ENCODE results near the gene RRAS. TPM values are rescaled to one million over a fixed set of nuclear protein-coding genes. Genes with fewer than 3 reads are reported as not detected.
A peak's percentile ranks its signal among the peaks of the same experiment; 100 is the strongest.
"Not testable (repeated sequence)": the region's sequence is repeated elsewhere in the genome, so short reads cannot be mapped to it uniquely, and the experiment has no call there.

The RRAS gene
- total RNA-seq, 4 donors from 2014 or later, result 14.0 to 20.2 (median 18.8) TPM

DNA sequence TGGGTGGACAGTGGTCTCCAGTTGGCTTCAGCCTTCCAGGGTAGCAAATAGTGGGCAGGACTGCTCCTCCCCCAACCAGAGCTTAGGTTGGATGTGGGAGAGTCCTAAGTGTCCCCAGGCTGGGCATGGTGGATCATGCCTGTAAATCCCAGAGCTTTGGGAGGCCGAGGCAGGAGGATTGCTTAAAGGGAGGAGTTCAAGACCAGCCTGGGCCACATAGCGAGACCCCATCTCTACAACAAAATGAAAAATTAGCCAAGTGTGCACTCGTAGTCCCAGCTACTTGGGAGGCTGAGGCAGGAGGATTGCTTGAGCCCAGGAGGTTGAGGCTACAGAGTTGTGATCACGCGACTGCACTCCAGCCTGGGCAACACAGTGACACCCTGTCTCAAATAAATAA, 7.4 kb downstream of the RRAS start:
- WGBS, 2 donors, result 87 to 88% methylated on average over 5 of the region's 5 CpGs
- no peak overlapping the region for H3K4me3 ChIP-seq (ENCODE audit: low read depth, poor library complexity, severe bottlenecking)
- intact Hi-C loops (cut with DNase I; ENCODE audit: low total_unique reads), result no loop called here
- TF ChIP-seq POLR2A (IDR thresholded peaks at IDR 0.05), result no peak
- TF ChIP-seq, protein P1, sequence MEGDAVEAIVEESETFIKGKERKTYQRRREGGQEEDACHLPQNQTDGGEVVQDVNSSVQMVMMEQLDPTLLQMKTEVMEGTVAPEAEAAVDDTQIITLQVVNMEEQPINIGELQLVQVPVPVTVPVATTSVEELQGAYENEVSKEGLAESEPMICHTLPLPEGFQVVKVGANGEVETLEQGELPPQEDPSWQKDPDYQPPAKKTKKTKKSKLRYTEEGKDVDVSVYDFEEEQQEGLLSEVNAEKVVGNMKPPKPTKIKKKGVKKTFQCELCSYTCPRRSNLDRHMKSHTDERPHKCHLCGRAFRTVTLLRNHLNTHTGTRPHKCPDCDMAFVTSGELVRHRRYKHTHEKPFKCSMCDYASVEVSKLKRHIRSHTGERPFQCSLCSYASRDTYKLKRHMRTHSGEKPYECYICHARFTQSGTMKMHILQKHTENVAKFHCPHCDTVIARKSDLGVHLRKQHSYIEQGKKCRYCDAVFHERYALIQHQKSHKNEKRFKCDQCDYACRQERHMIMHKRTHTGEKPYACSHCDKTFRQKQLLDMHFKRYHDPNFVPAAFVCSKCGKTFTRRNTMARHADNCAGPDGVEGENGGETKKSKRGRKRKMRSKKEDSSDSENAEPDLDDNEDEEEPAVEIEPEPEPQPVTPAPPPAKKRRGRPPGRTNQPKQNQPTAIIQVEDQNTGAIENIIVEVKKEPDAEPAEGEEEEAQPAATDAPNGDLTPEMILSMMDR (IDR thresholded peaks at IDR 0.05), result no peak
- DNase-seq (ENCODE audit: low spot score in 2 of 2), result no peak

DNA sequence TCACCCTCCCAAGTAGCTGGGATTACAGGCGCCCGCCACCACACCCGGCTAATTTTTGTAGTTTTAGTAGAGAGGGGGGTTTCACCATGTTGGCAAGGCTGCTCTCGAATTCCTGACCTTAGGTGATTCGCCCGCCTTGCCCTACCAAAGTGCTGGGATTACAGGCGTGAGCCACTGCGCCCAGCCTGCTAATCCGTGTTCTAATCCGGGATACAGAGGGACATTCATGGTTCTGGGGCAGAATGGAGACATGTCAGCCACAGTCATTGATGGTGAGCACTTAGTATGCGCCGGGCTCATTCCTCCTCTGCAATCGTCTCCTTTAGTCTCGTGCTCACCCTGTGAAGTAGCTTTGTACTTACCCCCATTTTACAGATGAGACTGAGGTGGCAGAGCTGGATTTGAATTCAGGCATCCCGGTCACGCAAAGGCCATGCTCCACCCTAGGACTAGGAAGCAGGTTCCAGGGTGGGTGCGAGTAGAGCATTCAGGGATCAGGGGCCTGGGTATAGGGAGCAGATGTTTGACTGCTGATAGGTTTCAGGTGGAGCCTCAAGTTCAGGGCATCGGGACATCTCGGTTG, 8.2 kb downstream of the RRAS start:
- DNase-seq (ENCODE audit: low spot score in 2 of 2), result no peak
- 77 to 78% methylated on average over 19 of the region's 19 CpGs for WGBS, 2 donors
- no peak overlapping the region for H3K4me3 ChIP-seq (ENCODE audit: low read depth, poor library complexity, severe bottlenecking)
- TF ChIP-seq, protein P1 (IDR thresholded peaks at IDR 0.05), result no peak
- no peak for TF ChIP-seq POLR2A (IDR thresholded peaks at IDR 0.05)
- intact Hi-C loops (cut with DNase I; ENCODE audit: low total_unique reads), result no loop called here

DNA sequence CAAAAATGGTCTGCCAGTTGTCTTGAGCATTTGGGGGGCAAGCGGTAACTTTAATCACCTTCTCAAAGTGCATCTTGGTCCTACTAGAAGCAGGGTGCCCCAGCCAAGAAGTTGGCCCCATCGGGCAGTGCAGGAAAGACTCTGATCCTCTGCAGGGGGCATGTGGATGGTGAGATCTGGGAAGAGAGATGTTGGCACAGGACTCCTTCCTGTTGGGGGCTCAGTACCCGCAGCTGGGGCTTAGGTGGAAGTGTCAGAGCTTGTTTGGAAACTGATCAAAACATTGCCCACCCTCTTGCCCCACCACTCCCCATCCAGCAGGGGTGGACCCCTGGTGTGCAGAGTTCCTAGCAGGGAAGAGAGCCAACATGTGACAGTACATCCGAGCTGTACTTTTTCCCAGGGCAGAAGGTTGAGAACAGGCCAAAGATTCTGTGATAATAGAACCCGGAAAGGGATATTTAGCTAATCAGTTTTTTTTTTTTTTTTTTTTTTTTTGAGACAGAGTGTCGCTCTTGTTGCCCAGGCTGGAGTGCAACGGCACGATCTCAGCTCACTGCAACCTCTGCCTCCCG, 8.8 kb downstream of the RRAS start:
- intact Hi-C loops (cut with DNase I; ENCODE audit: low total_unique reads), result no loop called here
- no peak overlapping the region for H3K4me3 ChIP-seq (ENCODE audit: low read depth, poor library complexity, severe bottlenecking)
- TF ChIP-seq POLR2A (IDR thresholded peaks at IDR 0.05), result no peak
- DNase-seq (ENCODE audit: low spot score in 2 of 2), result peak in 1 of 2 donors; percentile 82
- WGBS, 2 donors, result 10 to 12% methylated on average over 9 of the region's 9 CpGs

DNA sequence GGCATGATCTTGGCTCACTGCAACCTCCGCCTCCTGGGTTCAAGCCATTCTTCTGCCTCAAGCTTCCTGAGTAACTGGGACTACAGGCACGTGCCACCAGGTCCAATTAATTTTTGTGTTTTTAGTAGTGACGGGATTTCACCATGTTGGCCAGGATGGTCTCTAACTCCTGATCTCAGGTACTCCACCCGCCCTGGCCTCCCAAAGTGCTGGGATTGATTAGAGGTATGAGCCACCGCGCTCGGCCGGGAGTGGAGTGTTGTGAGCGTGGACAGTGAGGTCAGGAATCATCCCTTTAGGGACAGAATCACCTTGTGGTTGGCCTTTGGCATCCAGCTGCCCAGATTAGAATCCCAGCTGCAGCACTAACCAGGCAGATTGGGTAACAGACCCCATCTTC, 10.3 kb downstream of the RRAS start:
- TF ChIP-seq, protein P1 (IDR thresholded peaks at IDR 0.05), result no peak
- no peak for TF ChIP-seq POLR2A (IDR thresholded peaks at IDR 0.05)
- peak in 1 of 2 donors; percentile 84 for DNase-seq (ENCODE audit: low spot score in 2 of 2)
- 80 to 83% methylated on average over 9 of the region's 9 CpGs for WGBS, 2 donors
- H3K4me3 ChIP-seq (ENCODE audit: low read depth, poor library complexity, severe bottlenecking), result no peak overlapping the region
- intact Hi-C loops (cut with DNase I; ENCODE audit: low total_unique reads), result no loop called here

DNA sequence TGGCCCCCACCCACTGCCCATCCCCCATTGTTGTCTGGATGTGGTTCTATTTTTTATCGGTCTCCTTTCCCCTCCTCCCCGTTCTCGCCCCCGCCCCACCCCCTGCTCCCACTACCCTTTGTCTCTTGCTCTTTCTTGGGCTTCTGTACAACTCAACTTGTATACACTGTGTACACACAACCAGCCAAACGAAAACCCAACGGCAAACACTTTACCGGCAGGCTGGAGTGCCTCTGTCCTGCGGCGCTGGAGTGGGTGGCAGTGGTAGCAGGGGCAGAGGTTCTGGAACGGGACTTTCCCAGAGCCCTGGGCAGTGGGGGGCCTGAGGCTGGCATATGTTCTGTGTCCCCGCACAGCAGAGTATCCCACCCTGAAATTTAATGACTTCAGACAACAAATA, 13.7 kb downstream of the RRAS start:
- DNase-seq (ENCODE audit: low spot score in 2 of 2), result no peak
- intact Hi-C loops (cut with DNase I; ENCODE audit: low total_unique reads), result no loop called here
- 89 to 91% methylated on average over 11 of the region's 11 CpGs for WGBS, 2 donors
- H3K4me3 ChIP-seq (ENCODE audit: low read depth, poor library complexity, severe bottlenecking), result no peak overlapping the region
- TF ChIP-seq POLR2A (IDR thresholded peaks at IDR 0.05), result no peak
- TF ChIP-seq, protein P1 (IDR thresholded peaks at IDR 0.05), result no peak

DNA sequence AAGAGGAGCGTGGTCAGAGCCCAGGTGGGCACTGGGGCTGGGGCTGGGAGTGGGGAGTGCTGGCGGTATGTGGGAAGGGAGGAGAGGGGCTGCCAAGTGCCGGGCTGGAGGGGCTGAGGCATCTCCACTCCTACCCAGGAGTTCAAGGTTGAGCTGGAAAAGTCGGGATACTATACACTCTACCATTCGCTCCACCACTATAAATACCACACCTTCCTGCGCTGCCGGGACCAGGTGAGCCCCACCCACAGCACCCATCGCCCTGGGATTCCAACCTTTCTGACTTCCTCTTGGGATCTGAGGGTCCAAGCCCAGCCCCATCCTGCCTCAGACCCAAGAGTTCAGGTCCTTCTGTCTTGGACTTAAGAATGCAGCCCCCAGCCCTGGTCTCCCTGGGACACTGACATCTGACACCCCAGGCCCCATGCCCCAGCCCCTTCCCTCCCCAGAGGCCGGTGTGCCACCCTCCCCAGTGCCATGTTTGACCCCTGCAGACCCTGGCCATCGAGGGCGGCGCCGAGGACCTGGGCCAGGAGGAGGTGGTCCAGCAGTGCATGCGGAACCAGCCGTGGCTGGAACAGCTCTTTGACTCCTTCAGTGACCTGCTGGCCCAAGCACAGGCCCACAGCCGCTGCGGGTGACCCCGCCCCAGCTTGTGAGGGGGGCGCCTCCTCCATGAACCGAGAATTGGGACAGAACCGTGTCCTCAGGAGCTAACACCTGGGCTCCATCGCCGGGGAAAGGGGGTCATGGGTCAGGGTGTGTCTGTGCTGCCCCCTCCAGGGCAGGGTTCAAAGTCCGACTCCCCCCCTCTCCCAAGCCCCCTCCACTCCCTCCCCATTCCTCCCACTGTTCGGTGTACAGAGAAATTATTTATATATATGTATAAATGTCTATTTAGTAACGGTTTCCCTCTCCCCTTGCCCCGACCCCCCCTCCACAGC, 14.7 kb downstream of the RRAS start:
- TF ChIP-seq, protein P1 (IDR thresholded peaks at IDR 0.05), result no peak
- no peak for TF ChIP-seq POLR2A (IDR thresholded peaks at IDR 0.05)
- intact Hi-C loops (cut with DNase I; ENCODE audit: low total_unique reads), result no loop called here
- WGBS, 2 donors, result 82 to 89% methylated on average over 26 to 27 of the region's 27 CpGs
- DNase-seq (ENCODE audit: low spot score in 2 of 2), result no peak
- H3K4me3 ChIP-seq (ENCODE audit: low read depth, poor library complexity, severe bottlenecking), result no peak overlapping the region

DNA sequence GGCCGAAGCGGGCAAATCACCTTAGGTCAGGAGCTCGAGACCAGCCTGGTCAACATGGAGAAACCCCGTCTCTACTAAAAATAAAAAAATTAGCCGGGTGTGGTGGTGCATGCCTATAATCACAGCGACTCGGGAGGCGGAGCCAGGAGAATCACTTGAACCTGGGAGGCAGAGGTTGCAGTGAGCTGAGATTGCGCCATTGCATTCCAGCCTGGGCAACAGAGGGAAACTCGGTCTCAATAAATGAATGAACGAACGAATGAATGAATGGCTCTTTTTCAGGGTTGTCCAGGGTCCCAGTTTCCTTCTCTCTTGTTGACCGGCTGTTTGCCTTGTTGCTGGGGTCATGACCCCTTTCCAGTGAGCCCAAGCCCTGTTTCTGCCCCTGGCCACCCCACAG, 22.1 kb downstream of the RRAS start:
- WGBS, 2 donors, result 91% methylated on average over 13 of the region's 13 CpGs
- H3K4me3 ChIP-seq (ENCODE audit: low read depth, poor library complexity, severe bottlenecking); DNase-seq (ENCODE audit: low spot score in 2 of 2); intact Hi-C loops (cut with DNase I; ENCODE audit: low total_unique reads): not testable (repeated sequence)
